Stimulated activated CD4-positive, alpha-beta T cell treated with anti-CD3 and anti-CD28 coated beads, Interleukin-4, amount 100 ng/mL, for 4 hours (primary cell): ENCODE data around the gene TMOD3.
"Not testable (repeated sequence)": the region's sequence is repeated elsewhere in the genome, so short reads cannot be mapped to it uniquely, and the experiment has no call there.

Experiments used
- DNase-seq, 2 experiments: peaks; one replicate each; pipeline ENCODE4 v3.0.0-alpha.2; 2020

The TMOD3 gene

DNA sequence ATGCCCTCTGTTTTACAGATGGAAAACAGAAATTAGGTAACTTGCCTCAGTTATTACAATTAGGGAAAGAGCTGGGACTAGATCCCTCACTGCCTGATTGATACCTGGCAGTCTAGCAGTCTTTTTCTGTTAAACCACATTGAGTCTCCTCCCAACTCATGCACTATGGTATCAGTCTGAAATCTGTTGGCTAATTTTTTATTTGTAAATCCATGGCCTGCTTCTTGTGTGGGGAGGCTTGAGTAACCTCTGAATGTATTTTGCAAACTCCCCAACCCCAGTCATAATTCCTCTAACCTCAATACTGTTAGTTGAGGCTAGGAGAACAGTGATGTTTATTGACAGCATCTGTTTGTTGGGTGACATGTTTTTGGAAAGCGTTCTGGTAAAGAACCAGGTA lies 35.9 kb downstream of the TMOD3 start:
- no peak for DNase-seq

DNA sequence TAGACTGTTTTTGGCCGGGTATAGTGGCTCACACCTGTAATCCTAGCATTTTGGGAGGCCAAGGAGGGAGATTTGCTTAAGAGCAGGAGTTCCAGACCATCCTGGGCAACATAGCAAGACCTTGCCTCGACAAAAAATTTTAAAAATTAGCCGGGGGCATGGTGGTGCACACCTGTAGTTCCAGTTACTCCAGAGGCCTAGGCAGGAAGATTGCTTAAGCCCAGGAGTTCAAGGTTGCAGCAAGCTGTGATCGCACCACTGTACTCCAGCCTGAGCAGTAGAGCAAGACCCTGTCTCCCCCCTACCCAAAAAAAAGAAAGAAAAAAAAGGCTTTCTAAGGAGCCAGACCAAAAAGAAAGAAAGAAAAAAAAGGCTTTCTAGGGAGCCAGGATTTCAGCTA lies 36.7 kb downstream of the TMOD3 start:
- DNase-seq, result no peak

DNA sequence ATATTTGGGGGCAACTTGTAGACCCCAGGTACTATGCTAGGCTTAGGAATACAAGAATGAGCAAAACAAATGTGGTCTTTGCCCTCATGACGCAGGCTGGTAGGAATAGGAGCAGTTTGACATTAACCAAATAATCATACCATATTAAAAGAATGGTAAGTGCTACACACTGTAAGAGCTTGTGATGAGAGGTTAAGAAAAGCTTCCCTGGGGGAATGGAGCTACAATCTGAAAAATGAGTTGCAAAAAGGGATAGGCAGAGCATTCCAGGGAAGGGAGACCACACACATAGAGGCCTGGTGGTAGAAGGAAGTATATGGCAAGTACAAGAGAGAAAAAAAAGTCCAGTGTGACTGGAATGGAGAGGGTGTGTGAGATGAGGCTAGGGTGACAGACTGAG lies 37.3 kb downstream of the TMOD3 start:
- DNase-seq, result no peak

DNA sequence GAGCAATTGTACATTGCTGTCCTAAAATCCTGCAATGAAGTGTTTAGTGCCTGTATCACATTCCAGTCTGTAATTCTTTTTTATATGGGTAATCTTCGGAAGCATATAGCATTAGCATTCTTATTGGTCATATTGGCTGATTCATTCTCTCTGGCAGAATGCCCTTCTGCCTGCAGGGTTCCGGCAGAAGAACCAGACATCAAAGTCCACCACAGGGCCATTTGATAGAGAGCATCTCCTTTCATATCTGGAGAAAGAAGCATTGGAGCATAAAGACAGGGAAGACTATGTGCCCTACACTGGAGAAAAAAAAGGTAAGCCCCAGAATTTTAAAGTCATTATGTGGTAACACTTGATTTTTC lies 39.6 kb downstream of the TMOD3 start:
- DNase-seq, result no peak

DNA sequence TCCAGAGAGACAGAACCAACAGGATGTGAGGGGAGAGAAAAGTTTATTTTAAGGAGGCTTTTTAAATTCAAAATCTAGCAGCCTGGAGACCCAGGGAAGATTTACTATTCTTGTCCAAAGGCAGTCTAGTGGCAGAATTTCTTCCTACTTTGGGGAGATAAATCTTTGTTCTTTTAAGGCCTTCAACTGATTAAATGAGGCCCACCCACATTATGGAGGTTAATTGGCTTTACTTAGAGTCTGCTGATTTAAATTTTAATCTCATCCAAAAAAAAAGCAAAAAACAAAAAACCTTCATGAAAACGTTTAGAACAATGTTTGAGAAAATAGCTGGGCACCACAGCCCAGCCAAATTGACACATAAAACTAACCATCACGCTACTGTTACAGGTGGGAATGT lies 41.3 kb downstream of the TMOD3 start:
- no peak for DNase-seq

GRCh38 chr15:51874751-51875644 lies 45.5 kb downstream of the TMOD3 start:
- no peak for DNase-seq

DNA sequence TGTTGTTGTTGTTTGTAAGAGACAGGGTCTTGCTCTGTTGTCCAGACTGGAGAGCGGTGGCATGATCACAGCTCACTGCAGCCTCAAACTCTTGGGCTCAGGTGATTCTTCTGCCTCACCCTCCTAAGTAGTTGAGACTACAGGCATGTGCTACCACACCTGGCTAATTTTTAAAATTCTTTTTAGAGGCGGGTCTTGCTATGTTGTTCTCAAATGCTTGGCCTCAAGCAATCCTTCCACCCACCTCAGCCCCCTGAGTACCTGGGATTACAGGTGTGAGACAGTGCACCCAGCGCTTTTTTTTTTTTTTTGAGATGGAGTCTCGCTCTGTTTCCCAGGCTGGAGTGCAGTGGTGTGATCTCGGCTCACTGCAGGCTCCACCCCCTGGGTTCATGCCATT lies 46.7 kb downstream of the TMOD3 start:
- DNase-seq, result no peak

GRCh38 chr15:51878446-51879386 lies 49.3 kb downstream of the TMOD3 start:
- no peak for DNase-seq

DNA sequence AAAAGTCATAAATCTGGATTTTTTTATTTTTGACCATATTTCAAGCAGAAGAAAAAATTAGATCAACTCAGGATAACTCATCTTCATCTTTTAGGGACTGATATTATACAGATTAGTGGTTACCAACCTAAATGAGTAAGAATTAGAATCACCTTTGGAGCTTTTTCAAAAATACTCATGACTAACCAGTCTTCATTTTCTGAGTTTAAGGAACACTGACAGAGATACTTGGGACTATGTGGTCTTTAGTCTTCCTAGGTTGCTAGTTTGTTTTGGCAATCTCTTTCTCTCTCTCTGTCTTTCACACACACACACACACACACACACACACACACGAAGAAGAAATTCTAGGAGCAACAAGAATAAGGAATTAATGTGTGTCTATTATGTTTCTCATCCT lies 50.1 kb downstream of the TMOD3 start:
- no peak for DNase-seq

- no peak for DNase-seq
Observed at GRCh38 chr15:51883271-51883837, 53.9 kb downstream of the TMOD3 start.

GRCh38 chr15:51884041-51884440 lies 54.6 kb downstream of the TMOD3 start:
- no peak for DNase-seq

DNA sequence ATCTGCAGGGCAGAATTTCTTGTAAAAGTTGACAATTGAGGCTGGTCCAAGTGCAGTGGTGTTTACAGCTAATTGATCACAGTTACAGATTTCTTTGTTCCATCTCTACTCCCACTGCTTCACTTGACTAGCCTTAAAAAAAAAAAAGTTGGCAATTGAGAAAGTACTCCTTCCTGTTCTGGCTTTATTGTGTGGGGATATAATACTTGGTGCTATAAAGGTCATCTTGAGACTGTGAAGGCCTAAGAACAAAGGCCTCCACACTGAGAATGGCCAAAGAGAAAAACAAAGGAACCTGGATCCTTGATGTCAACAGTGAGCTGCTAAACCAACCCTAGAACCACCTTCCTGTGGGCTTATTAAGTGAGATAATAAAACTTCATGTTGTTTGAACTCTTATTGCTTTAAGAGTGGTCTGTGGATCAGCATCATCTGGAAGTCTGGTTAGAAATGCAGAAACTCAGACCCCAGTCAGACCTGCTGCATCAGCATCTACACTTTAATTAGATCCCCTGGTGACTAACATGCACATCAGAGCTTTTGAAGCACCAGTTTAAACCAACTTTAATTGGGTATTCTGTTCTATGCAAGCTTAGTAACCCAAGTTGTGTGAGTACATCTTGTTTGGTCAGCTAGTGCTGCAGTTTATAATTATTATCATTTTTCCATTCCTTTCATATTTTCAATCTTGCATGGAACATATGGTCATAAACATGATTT lies 55.2 kb downstream of the TMOD3 start:
- no peak for DNase-seq

DNA sequence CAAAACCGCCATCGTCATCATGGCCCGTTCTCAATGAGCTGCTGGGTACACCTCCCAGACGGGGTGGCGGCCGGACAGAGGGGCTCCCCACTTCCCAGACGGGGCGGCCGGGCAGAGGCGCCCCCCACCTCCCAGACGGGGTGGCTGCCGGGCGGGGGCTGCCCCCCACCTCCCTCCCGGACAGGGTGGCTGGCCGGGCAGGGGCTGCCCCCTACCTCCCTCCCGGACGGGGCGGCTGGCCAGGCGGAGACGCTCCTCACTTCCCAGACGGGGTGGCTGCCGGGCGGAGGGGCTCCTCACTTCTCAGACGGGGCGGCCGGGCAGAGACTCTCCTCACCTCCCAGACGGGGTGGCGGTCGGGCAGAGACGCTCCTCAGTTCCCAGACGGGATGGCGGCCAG lies 56.3 kb downstream of the TMOD3 start:
- DNase-seq, result not testable (repeated sequence)

- no peak for DNase-seq
Observed at GRCh38 chr15:51887887-51888592, 58.6 kb downstream of the TMOD3 start.

DNA sequence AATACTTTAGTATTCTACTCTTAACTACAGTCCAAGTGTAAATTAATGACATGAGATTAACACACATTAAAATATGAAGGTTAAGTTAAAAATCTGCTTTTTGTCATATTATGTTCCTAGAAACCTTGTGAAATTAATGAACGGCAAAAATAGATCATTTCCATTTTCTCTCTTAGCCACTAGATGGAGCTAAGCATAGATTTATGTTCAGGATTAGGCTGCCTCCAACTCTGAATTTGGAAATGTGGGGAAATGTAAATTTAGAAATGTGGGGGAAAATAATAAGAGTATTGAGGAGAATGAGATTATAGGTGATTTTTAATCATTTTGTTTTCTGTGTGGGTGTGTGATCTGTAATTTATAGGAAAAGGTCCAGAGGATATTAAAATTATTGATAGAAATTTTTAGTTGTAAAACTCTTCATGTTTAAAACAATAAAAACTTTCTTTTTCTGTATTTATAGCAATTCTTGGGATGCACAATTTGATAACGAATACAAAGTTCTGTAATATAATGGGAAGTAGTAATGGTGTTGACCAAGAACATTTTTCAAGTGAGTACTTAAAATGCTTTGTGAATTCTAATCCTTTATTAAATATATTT lies 59.2 kb downstream of the TMOD3 start:
- DNase-seq, result no peak

GRCh38 chr15:51889486-51889885 lies 60.0 kb downstream of the TMOD3 start:
- no peak for DNase-seq

DNA sequence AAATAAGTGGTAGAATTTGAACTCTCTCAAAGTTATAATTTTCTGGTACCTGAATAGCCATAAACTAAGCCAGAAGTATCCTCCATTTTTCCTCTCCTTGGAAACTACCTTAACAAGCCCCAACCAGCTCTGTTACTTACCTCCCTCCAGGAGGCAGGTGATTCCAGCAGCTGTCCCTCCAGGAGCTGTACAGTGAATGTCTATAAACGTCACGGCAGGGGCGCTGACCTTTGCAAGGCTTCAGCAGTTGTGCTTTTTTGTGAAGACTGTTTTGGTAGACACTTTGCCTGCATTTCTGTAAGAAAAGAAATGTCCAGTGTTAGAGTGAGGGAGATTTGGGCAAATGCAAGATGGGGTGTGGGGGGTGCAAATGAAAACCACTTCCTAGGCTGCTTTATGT lies 75.0 kb downstream of the TMOD3 start:
- no peak for DNase-seq

- no peak for DNase-seq
Observed at GRCh38 chr15:51904931-51905330, 75.5 kb downstream of the TMOD3 start.

GRCh38 chr15:51907136-51907862 lies 77.8 kb downstream of the TMOD3 start:
- DNase-seq, result no peak

GRCh38 chr15:51908316-51908715 lies 78.9 kb downstream of the TMOD3 start:
- no peak for DNase-seq

- no peak for DNase-seq
Observed at GRCh38 chr15:51909584-51909983, 80.1 kb downstream of the TMOD3 start.
